Adrenal gland (tissue), 5 donors: ENCODE data around the gene PATJ.

Source experiments
- POLR2A ChIP-seq, 2 donors: fragments of 450-650 bp; IDR thresholded peaks; one replicate each; pipeline ENCODE4 v1.6.1; 2017; ENCODE audit warnings: antibody characterized with exemption in 2 of 2, mild to moderate bottlenecking in 2 of 2, moderate library complexity in 1 of 2
- TF ChIP-seq, protein P1 (sequence below), 6 experiments: fragments of 450-650 bp in 4 of 6; fragments of 200-600 bp in 2 of 6; sonication (generic) in 1 of 6; IDR thresholded peaks; 1 replicate in 5 of 6; 2 replicates in 1 of 6; pipeline versions ENCODE4 v1.5.1 to v1.8.0; 2016 to 2021; ENCODE audit warnings: antibody characterized with exemption in 6 of 6, mild to moderate bottlenecking in 2 of 6, moderate library complexity in 1 of 6
- donor health status: DM: no; HTN: no; CAD: no.

DNA sequence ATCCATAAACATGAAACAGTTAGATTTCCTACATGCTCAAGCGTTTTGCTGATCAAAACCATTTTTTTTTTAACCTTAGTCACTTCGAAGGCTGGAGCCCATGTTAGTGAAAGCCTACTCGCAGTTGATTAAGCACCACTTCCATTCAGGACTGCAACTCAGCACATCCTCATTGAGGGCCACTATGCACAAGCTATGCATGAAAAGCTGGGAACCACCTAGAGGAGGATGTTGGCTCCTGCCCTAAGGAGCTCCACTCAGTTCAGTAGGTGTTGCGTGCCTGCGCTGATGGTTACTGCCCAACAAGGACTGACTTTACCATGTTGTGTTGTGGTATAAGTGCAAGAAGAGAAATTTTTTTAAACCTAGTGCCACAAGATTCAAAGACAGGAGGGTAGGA is 271.0 kb downstream of the PATJ start:
- TF ChIP-seq, protein P1, sequence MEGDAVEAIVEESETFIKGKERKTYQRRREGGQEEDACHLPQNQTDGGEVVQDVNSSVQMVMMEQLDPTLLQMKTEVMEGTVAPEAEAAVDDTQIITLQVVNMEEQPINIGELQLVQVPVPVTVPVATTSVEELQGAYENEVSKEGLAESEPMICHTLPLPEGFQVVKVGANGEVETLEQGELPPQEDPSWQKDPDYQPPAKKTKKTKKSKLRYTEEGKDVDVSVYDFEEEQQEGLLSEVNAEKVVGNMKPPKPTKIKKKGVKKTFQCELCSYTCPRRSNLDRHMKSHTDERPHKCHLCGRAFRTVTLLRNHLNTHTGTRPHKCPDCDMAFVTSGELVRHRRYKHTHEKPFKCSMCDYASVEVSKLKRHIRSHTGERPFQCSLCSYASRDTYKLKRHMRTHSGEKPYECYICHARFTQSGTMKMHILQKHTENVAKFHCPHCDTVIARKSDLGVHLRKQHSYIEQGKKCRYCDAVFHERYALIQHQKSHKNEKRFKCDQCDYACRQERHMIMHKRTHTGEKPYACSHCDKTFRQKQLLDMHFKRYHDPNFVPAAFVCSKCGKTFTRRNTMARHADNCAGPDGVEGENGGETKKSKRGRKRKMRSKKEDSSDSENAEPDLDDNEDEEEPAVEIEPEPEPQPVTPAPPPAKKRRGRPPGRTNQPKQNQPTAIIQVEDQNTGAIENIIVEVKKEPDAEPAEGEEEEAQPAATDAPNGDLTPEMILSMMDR (IDR thresholded peaks at IDR 0.05) = no peak
- TF ChIP-seq POLR2A (IDR thresholded peaks at IDR 0.05) = no peak
